ENCODE results near the gene TMCO4. TPM values are rescaled to one million over a fixed set of nuclear protein-coding genes. Genes with fewer than 3 reads are reported as not detected.

The TMCO4 gene
- total RNA-seq, 1 donor from 2014 or later, result not detected

DNA sequence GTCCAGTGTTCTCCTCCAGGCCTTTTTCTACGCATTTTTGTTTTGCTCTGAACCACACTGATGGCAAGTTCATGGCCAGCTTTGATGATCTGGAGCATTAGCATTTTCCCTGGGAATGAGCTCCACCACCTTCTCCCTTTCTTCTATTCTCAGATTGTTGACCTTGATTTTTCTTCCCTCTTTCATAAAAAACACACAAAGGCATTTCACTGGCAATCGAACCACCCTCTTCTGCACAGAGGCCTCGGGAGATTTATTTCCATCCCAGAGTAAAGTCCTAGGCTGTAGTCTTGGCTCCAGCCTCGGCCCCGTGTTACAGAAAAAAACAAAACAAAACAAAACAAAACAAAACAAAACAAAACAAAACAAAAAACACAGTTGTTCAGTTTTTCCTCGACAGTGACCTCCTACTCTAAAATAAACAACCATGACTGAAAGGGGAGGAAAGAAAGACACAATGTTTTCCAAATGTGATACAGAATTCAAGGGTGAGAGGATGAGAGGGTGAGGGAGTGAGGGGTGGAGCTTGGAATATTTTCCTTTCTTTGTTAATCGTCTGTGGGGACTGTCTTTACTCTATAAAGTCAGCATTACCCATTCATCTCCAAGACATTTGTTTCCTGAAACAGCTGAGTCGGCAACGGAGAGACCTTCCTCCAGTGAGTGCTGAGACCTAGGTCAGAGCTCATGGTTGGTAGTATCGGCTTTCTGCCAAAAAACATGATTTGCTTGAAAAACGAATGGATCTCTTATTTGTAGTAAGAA lies 45.2 kb upstream of the TMCO4 start:
- Mint-ChIP-seq H3K36me3 (ENCODE audit: unreplicated experiment) (no peaks in the 10 kb centered on the region), H3K4me3 (ENCODE audit: unreplicated experiment) (no peak overlapping the region), H3K9me3 (ENCODE audit: unreplicated experiment) (peaks cover 3% of the 10 kb centered on the region), H3K4me1 (ENCODE audit: low read depth, unreplicated experiment) (no peaks in the 10 kb centered on the region), H3K27ac (ENCODE audit: unreplicated experiment) (no peak overlapping the region), H3K27me3 (ENCODE audit: unreplicated experiment) (no peaks in the 10 kb centered on the region)
- TF ChIP-seq, protein P1, sequence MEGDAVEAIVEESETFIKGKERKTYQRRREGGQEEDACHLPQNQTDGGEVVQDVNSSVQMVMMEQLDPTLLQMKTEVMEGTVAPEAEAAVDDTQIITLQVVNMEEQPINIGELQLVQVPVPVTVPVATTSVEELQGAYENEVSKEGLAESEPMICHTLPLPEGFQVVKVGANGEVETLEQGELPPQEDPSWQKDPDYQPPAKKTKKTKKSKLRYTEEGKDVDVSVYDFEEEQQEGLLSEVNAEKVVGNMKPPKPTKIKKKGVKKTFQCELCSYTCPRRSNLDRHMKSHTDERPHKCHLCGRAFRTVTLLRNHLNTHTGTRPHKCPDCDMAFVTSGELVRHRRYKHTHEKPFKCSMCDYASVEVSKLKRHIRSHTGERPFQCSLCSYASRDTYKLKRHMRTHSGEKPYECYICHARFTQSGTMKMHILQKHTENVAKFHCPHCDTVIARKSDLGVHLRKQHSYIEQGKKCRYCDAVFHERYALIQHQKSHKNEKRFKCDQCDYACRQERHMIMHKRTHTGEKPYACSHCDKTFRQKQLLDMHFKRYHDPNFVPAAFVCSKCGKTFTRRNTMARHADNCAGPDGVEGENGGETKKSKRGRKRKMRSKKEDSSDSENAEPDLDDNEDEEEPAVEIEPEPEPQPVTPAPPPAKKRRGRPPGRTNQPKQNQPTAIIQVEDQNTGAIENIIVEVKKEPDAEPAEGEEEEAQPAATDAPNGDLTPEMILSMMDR (IDR thresholded peaks at IDR 0.05; ENCODE audit: partially characterized antibody, unreplicated experiment), result no peak
- DNase-seq, result no peak

DNA sequence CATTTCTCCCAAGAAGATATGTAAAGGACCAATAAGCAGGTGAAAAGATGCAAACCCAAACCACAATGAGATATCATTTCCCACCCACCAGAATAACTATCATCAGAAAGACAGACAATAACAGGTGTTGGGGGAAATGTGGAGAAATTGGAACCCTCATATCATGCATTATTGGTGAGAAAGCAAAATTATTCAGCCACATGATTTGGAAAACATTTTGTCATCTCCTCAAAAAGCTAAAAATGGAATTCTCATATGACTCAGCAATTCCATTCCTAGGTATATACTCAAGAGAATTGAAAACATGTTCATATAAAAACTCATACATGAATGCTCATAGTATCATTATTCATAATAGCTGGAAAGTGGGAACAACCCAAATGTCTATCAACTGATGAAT lies 40.5 kb upstream of the TMCO4 start:
- TF ChIP-seq, protein P1 (IDR thresholded peaks at IDR 0.05; ENCODE audit: partially characterized antibody, unreplicated experiment), result no peak
- no peak for DNase-seq
- Mint-ChIP-seq H3K36me3 (ENCODE audit: unreplicated experiment) (no peaks in the 10 kb centered on the region), H3K4me1 (ENCODE audit: low read depth, unreplicated experiment) (no peaks in the 10 kb centered on the region), H3K4me3 (ENCODE audit: unreplicated experiment) (no peak overlapping the region), H3K9me3 (ENCODE audit: unreplicated experiment) (peaks cover 3% of the 10 kb centered on the region), H3K27me3 (ENCODE audit: unreplicated experiment) (no peaks in the 10 kb centered on the region), H3K27ac (ENCODE audit: unreplicated experiment) (no peak overlapping the region)

DNA sequence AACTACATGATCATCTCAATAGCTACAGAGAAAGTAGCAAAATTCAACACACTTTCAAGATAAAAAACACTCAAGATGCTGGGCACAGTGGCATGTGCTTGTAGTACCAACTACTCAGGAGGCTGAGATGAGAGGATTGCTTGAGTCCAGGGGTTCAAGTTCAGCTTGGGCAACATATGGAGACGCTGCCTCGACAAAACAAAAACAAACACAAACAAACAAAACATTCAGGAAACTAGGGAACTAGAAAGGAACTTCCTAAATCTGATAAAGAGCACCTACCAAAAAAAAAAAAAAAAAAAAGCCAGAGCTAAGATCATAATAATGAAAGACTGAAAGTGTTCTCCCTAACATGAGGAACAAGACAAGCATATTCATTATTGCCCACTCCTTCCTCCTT lies 38.1 kb upstream of the TMCO4 start:
- no peak overlapping the region for H3K4me3 Mint-ChIP-seq (ENCODE audit: unreplicated experiment)
- H3K4me1 Mint-ChIP-seq (ENCODE audit: low read depth, unreplicated experiment), result no peaks in the 10 kb centered on the region
- DNase-seq, result no peak
- H3K36me3 Mint-ChIP-seq (ENCODE audit: unreplicated experiment), result no peaks in the 10 kb centered on the region
- TF ChIP-seq, protein P1 (IDR thresholded peaks at IDR 0.05; ENCODE audit: partially characterized antibody, unreplicated experiment), result no peak
- no peaks in the 10 kb centered on the region for H3K9me3 Mint-ChIP-seq (ENCODE audit: unreplicated experiment)
- no peak overlapping the region for H3K27ac Mint-ChIP-seq (ENCODE audit: unreplicated experiment)
- H3K27me3 Mint-ChIP-seq (ENCODE audit: unreplicated experiment), result no peaks in the 10 kb centered on the region

DNA sequence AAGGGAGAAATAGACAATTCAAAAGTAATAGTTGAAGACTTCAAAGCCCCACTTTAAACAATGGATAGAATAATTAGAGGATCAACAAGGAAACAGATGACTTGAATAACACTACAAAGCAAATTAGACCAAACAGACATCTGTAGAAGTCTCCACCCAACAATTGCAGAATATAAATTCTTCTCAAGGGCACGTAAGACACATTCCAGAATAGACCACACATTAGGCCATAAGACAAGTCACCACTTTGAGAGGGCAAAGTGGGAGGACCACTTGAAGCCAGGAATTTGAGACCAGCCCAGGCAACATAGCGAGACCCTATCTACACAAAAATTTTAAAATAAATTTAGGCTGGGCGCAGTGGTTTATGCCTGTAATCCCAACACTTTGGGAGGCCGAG lies 35.9 kb upstream of the TMCO4 start:
- no peaks in the 10 kb centered on the region for H3K4me1 Mint-ChIP-seq (ENCODE audit: low read depth, unreplicated experiment)
- H3K9me3 Mint-ChIP-seq (ENCODE audit: unreplicated experiment), result no peaks in the 10 kb centered on the region
- TF ChIP-seq, protein P1 (IDR thresholded peaks at IDR 0.05; ENCODE audit: partially characterized antibody, unreplicated experiment), result no peak
- H3K27me3 Mint-ChIP-seq (ENCODE audit: unreplicated experiment), result no peaks in the 10 kb centered on the region
- H3K36me3 Mint-ChIP-seq (ENCODE audit: unreplicated experiment), result no peaks in the 10 kb centered on the region
- no peak overlapping the region for H3K4me3 Mint-ChIP-seq (ENCODE audit: unreplicated experiment)
- no peak overlapping the region for H3K27ac Mint-ChIP-seq (ENCODE audit: unreplicated experiment)
- DNase-seq, result no peak

DNA sequence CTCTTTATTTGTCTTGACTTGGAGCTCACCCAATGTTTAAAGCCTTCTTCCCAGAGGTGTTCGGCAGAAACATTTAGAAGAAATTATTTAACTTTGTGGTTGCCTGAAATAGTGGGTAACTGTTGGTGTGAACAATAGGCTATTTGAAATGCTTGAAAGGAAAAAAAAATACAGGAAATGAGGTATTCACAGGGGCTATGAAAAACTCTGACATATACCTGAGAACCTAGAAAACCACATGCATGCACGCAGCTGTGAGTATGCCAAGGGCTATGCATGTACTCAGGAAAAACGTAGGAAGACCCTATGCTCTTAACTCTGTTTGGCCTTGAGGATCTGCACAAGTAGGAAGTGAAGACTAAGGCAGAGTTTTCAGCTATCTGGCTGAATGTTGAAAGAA lies 31.7 kb upstream of the TMCO4 start:
- Mint-ChIP-seq H3K36me3 (ENCODE audit: unreplicated experiment) (no peaks in the 10 kb centered on the region), H3K27ac (ENCODE audit: unreplicated experiment) (no peak overlapping the region), H3K27me3 (ENCODE audit: unreplicated experiment) (no peaks in the 10 kb centered on the region), H3K9me3 (ENCODE audit: unreplicated experiment) (no peaks in the 10 kb centered on the region), H3K4me3 (ENCODE audit: unreplicated experiment) (no peak overlapping the region), H3K4me1 (ENCODE audit: low read depth, unreplicated experiment) (no peaks in the 10 kb centered on the region)
- TF ChIP-seq, protein P1 (IDR thresholded peaks at IDR 0.05; ENCODE audit: partially characterized antibody, unreplicated experiment), result no peak
- DNase-seq, result no peak
